H9 (cell line): Measurements from ENCODE around the gene ALDH1B1. TPM values are rescaled to one million over a fixed set of nuclear protein-coding genes. Genes with fewer than 3 reads are reported as not detected.

Source experiments
- DNase-seq: peaks from one replicate; pipeline ENCODE4 v3.0.0-alpha.2; 2017
- H2AFZ ChIP-seq: one replicate; pipeline ENCODE4 v1.6.1; 2013; ENCODE audit warnings: mild to moderate bottlenecking, low read length, control low read depth, moderate library complexity
- H2AK5ac ChIP-seq: 2 replicates; pipeline ENCODE4 v1.6.1; 2013; ENCODE audit warnings: low read length, control low read depth, mixed read lengths; ENCODE audit not compliant: insufficient read length
- H2BK120ac ChIP-seq: one replicate; pipeline ENCODE4 v1.6.1; 2013; ENCODE audit warnings: low read depth, mild to moderate bottlenecking, low read length, control low read depth, inconsistent platforms; ENCODE audit not compliant: poor library complexity, severe bottlenecking
- H2BK12ac ChIP-seq: 2 replicates; pipeline ENCODE4 v1.6.1; 2013; ENCODE audit warnings: low read length, control low read depth, mixed read lengths, low read depth; ENCODE audit not compliant: insufficient read length
- H2BK15ac ChIP-seq: 2 replicates; pipeline ENCODE4 v1.6.1; 2013; ENCODE audit warnings: low read depth, low read length, control low read depth
- H2BK20ac ChIP-seq: one replicate; pipeline ENCODE4 v1.6.1; 2013; ENCODE audit warnings: low read depth, mild to moderate bottlenecking, low read length, control low read depth, inconsistent platforms; ENCODE audit not compliant: poor library complexity, severe bottlenecking
- H2BK5ac ChIP-seq: 2 replicates; pipeline ENCODE4 v1.6.1; 2013; ENCODE audit warnings: low read length, control low read depth, mixed read lengths; ENCODE audit not compliant: insufficient read length
- H3K14ac ChIP-seq: 2 replicates; pipeline ENCODE4 v1.6.1; 2013; ENCODE audit warnings: low read length, control low read depth; ENCODE audit not compliant: insufficient read depth
- H3K18ac ChIP-seq: 2 replicates; pipeline ENCODE4 v1.6.1; 2013; ENCODE audit warnings: low read depth, mild to moderate bottlenecking, mixed read lengths, low read length, control low read depth; ENCODE audit not compliant: insufficient read length
- H3K23ac ChIP-seq: 2 replicates; pipeline ENCODE4 v1.6.1; 2013; ENCODE audit warnings: low read length, control low read depth, mixed read lengths, low read depth; ENCODE audit not compliant: insufficient read length
- H3K23me2 ChIP-seq: 2 replicates; pipeline ENCODE4 v1.6.1; 2013; ENCODE audit warnings: low read depth, mild to moderate bottlenecking, mixed read lengths, low read length, control low read depth; ENCODE audit not compliant: insufficient read length, poor library complexity, severe bottlenecking
- H3K27ac ChIP-seq: 2 replicates; pipeline ENCODE4 v1.5.1; 2013; ENCODE audit warnings: low read length, control low read depth, mixed read lengths, low read depth; ENCODE audit not compliant: insufficient read length
- H3K27me3 ChIP-seq: 2 replicates; pipeline ENCODE4 v1.6.1; 2013; ENCODE audit warnings: low read length, control low read depth, inconsistent platforms; ENCODE audit not compliant: insufficient read depth
- H3K4ac ChIP-seq: 2 replicates; pipeline ENCODE4 v1.6.1; 2013; ENCODE audit warnings: low read depth, mild to moderate bottlenecking, control low read depth, inconsistent platforms, low read length, moderate library complexity
- H3K4me1 ChIP-seq: 2 replicates; pipeline ENCODE4 v1.6.1; 2013; ENCODE audit warnings: low read length, control low read depth, inconsistent platforms; ENCODE audit not compliant: insufficient read depth
- H3K4me2 ChIP-seq: 2 replicates; pipeline ENCODE4 v1.6.1; 2013; ENCODE audit warnings: low read length, control low read depth, mixed read lengths; ENCODE audit not compliant: insufficient read length, insufficient read depth
- H3K56ac ChIP-seq: 2 replicates; pipeline ENCODE4 v1.6.1; 2013; ENCODE audit warnings: low read depth, mild to moderate bottlenecking, mixed read lengths, low read length, control low read depth; ENCODE audit not compliant: insufficient read length
- H3K79me1 ChIP-seq: 2 replicates; pipeline ENCODE4 v1.6.1; 2013; ENCODE audit warnings: low read depth, mild to moderate bottlenecking, moderate library complexity, low read length, control low read depth, inconsistent platforms; ENCODE audit not compliant: insufficient read depth, poor library complexity, severe bottlenecking
- H3K79me2 ChIP-seq: 2 replicates; pipeline ENCODE4 v1.6.1; 2013; ENCODE audit warnings: low read length, control low read depth, inconsistent platforms; ENCODE audit not compliant: insufficient read depth
- H3K9ac ChIP-seq: 2 replicates; pipeline ENCODE4 v1.6.1; 2013; ENCODE audit warnings: low read length, control low read depth, mixed read lengths; ENCODE audit not compliant: insufficient read length; ENCODE audit errors: extremely low read depth
- H3K9me3 ChIP-seq: one replicate; pipeline ENCODE4 v1.6.1; 2013; ENCODE audit warnings: low read depth, low read length, inconsistent platforms; ENCODE audit not compliant: control insufficient read depth
- H3T11ph ChIP-seq: one replicate; pipeline ENCODE4 v1.6.1; 2013; ENCODE audit warnings: mild to moderate bottlenecking, low read length, control low read depth, inconsistent platforms
- H4K20me1 ChIP-seq: one replicate; pipeline ENCODE4 v1.6.1; 2013; ENCODE audit not compliant: control insufficient read depth, insufficient read length, insufficient read depth
- H4K5ac ChIP-seq: 2 replicates; pipeline ENCODE4 v1.6.1; 2013; ENCODE audit warnings: low read depth, mild to moderate bottlenecking, mixed read lengths, low read length, control low read depth; ENCODE audit not compliant: insufficient read length
- H4K8ac ChIP-seq: replicated peaks from 2 replicates; pipeline ENCODE4 v1.6.1; 2013; ENCODE audit warnings: low read length, control low read depth, mixed read lengths, low read depth; ENCODE audit not compliant: insufficient read length
- H4K91ac ChIP-seq: 2 replicates; pipeline ENCODE4 v1.6.1; 2013; ENCODE audit warnings: low read depth, mild to moderate bottlenecking, moderate library complexity, mixed read lengths, low read length, control low read depth; ENCODE audit not compliant: insufficient read length
- H3K27ac Mint-ChIP-seq, 3 experiments: 2 replicates in 2 of 3; 3 replicates in 1 of 3; pipeline ENCODE4 v1.8.0; 2020 to 2021; ENCODE audit warnings: mixed read lengths in 3 of 3, mild to moderate bottlenecking in 1 of 3, moderate library complexity in 1 of 3
- H3K27me3 Mint-ChIP-seq: 2 replicates; pipeline ENCODE4 v1.8.0; 2021; ENCODE audit warnings: low read depth, mild to moderate bottlenecking, moderate library complexity, mixed read lengths
- H3K36me3 Mint-ChIP-seq, 3 experiments: 2 replicates in 2 of 3; 3 replicates in 1 of 3; pipeline ENCODE4 v1.8.0; 2020 to 2021; ENCODE audit warnings: low read depth in 3 of 3, mixed read lengths in 3 of 3; ENCODE audit not compliant: insufficient read depth in 1 of 3
- H3K4me1 Mint-ChIP-seq, 2 experiments: 2 replicates each; pipeline ENCODE4 v1.8.0; 2020; ENCODE audit warnings: mixed read lengths in 2 of 2
- H3K4me3 Mint-ChIP-seq, 2 experiments: 2 replicates in 1 of 2; 3 replicates in 1 of 2; pipeline ENCODE4 v1.8.0; 2020 to 2021; ENCODE audit warnings: mild to moderate bottlenecking in 2 of 2, mixed read lengths in 2 of 2, moderate library complexity in 1 of 2
- H3K9me3 Mint-ChIP-seq, 2 experiments: 2 replicates in 1 of 2; 3 replicates in 1 of 2; pipeline ENCODE4 v1.8.0; 2020; ENCODE audit warnings: mild to moderate bottlenecking in 2 of 2, mixed read lengths in 2 of 2, moderate library complexity in 1 of 2
- CTCF ChIP-seq: fragments of 200-600 bp; sonication (generic); conservative IDR thresholded peaks from 3 replicates; pipeline ENCODE4 v1.8.0; 2021; ENCODE audit warnings: antibody characterized with exemption, mild to moderate bottlenecking
- WGBS: extraction: QIAGEN DNeasy Blood & Tissue Kit; methylation state at CpG from one replicate; pipeline ENCODE4 v1.1.7; 2013; ENCODE audit warnings: missing lambda C conversion rate, low lambda C conversion rate, mixed read lengths; ENCODE audit not compliant: insufficient read length; ENCODE audit errors: extremely low coverage; 5-methylcytosine and 5-hydroxymethylcytosine counted together
- total RNA-seq: library from RNA; stranded (reverse); gene quantifications from 2 replicates; pipeline ENCODE4 v1.2.1, GENCODE V29; 2021

Gene ALDH1B1
- total RNA-seq, 1 experiment from 2014 or later = 49.6 TPM

GRCh38 chr9:38371495-38371894, 21.0 kb upstream of the ALDH1B1 start:
- Histone ChIP-seq H4K91ac (no peak overlapping the region), H2AFZ (no peak overlapping the region), H4K5ac (no peak overlapping the region), H3K23ac (no peak overlapping the region), H3K4ac (no peak overlapping the region), H4K8ac (no peak overlapping the region), H2BK15ac (no peak overlapping the region), H2BK12ac (no peak overlapping the region), H2BK20ac (no peak overlapping the region), H3K23me2 (no peaks in the 10 kb centered on the region), H2BK5ac (no peak overlapping the region), H3K79me2 (no peaks in the 10 kb centered on the region), H3K4me1 (no peaks in the 10 kb centered on the region), H3K18ac (no peak overlapping the region), H2BK120ac (no peak overlapping the region), H3T11ph (no peak overlapping the region), H3K4me2 (no peak overlapping the region), H4K20me1 (no peaks in the 10 kb centered on the region), H3K56ac (no peak overlapping the region), H2AK5ac (no peak overlapping the region), H3K9ac (no peak overlapping the region), H3K27ac (no peak overlapping the region), H3K9me3 (no peaks in the 10 kb centered on the region), H3K27me3 (no peaks in the 10 kb centered on the region), H3K79me1 (no peaks in the 10 kb centered on the region), H3K14ac (no peak overlapping the region)
- no peak overlapping the region for H3K27ac Mint-ChIP-seq
- H3K36me3 Mint-ChIP-seq = no peaks in the 10 kb centered on the region
- no peak overlapping the region for H3K4me3 Mint-ChIP-seq
- no peak for DNase-seq
- H3K4me1 Mint-ChIP-seq = peaks cover 13 to 16% of the 10 kb centered on the region in 2 experiments
- no peak for TF ChIP-seq CTCF
- whole genome bisulfite sequencing = no CpG with 5 or more reads among the region's 2 CpGs
- H3K9me3 Mint-ChIP-seq = no peaks in the 10 kb centered on the region
- H3K27me3 Mint-ChIP-seq = peaks cover 60% of the 10 kb centered on the region
